ENCODE results near the gene YOD1. TPM values are rescaled to one million over a fixed set of nuclear protein-coding genes. Genes with fewer than 3 reads are reported as not detected.

YOD1 gene
- total RNA-seq, 3 donors from 2014 or later: 5.8 to 7.8 (median 7.8) TPM

GRCh38 chr1:207077012-207077411 is 26.0 kb upstream of the YOD1 start:
- intact Hi-C loops (cut with DNase I, micrococcal nuclease): no loop called here
- TF ChIP-seq, protein P1, sequence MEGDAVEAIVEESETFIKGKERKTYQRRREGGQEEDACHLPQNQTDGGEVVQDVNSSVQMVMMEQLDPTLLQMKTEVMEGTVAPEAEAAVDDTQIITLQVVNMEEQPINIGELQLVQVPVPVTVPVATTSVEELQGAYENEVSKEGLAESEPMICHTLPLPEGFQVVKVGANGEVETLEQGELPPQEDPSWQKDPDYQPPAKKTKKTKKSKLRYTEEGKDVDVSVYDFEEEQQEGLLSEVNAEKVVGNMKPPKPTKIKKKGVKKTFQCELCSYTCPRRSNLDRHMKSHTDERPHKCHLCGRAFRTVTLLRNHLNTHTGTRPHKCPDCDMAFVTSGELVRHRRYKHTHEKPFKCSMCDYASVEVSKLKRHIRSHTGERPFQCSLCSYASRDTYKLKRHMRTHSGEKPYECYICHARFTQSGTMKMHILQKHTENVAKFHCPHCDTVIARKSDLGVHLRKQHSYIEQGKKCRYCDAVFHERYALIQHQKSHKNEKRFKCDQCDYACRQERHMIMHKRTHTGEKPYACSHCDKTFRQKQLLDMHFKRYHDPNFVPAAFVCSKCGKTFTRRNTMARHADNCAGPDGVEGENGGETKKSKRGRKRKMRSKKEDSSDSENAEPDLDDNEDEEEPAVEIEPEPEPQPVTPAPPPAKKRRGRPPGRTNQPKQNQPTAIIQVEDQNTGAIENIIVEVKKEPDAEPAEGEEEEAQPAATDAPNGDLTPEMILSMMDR (IDR thresholded peaks at IDR 0.05): no peak
- peaks cover 5% of the 10 kb centered on the region for H3K4me1 ChIP-seq (ENCODE audit: low read depth)
- H3K9me3 ChIP-seq: no peaks in the 10 kb centered on the region
- no peak for ATAC-seq
- H3K4me3 ChIP-seq: no peak overlapping the region
- no peak for DNase-seq
- no peaks in the 10 kb centered on the region for H3K36me3 ChIP-seq (ENCODE audit: low read depth)

GRCh38 chr1:207076181-207076955 is 25.4 kb upstream of the YOD1 start:
- ATAC-seq (no peak), DNase-seq (no peak)
- intact Hi-C loops (cut with DNase I, micrococcal nuclease): no loop called here
- TF ChIP-seq, protein P1 (IDR thresholded peaks at IDR 0.05): no peak
- Histone ChIP-seq H3K4me1 (ENCODE audit: low read depth) (peaks cover 5% of the 10 kb centered on the region), H3K4me3 (no peak overlapping the region), H3K9me3 (no peaks in the 10 kb centered on the region), H3K36me3 (ENCODE audit: low read depth) (no peaks in the 10 kb centered on the region)

DNA sequence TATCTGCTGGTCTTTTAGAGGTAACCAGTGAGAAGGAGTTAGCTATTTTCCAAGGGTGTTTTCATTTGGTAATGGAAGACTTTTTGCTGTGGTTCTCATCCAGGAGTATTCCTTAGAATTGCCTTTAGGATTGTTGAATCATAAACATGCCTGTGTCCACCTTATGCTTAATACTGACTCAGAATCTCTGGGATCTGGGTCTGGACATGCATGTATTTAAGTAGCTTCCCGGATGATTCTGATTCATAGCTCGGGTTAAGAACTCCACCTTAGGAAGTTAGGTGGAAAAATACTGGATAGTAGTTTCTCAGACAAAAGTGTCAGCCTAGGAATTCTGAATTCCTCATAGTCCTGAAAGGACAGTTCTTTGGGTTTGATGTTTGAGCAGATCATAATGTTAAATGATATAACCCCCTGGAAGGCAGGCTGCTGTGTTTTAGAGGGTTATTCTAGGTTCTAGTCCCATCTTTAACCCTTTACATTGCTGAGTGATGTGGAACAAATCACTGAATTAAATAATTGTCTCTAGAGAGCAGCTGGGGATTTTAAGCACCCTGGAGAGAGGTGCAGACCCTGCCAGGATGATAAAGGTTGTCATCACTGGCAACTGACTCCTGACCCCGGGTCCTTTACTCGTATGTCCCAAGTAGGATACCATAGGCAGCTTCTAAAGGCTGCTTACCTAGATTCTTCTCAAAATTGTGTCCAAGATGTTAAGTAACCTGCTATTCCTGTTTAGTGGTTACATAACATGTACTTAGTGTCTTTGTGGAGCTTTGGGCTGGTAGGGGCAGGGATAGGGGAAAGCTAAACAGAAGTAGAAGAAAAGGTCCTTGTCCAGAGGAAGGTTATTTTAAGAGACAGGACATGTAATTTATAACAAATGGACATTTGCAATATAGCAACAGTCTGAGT is 23.2 kb upstream of the YOD1 start:
- intact Hi-C loops (cut with DNase I, micrococcal nuclease): no loop called here
- Histone ChIP-seq H3K9me3 (no peaks in the 10 kb centered on the region), H3K4me3 (no peak overlapping the region), H3K4me1 (ENCODE audit: low read depth) (peaks cover 6% of the 10 kb centered on the region), H3K36me3 (ENCODE audit: low read depth) (peaks cover 12% of the 10 kb centered on the region)
- TF ChIP-seq, protein P1 (IDR thresholded peaks at IDR 0.05): no peak
- ATAC-seq: no peak
- DNase-seq: no peak

DNA sequence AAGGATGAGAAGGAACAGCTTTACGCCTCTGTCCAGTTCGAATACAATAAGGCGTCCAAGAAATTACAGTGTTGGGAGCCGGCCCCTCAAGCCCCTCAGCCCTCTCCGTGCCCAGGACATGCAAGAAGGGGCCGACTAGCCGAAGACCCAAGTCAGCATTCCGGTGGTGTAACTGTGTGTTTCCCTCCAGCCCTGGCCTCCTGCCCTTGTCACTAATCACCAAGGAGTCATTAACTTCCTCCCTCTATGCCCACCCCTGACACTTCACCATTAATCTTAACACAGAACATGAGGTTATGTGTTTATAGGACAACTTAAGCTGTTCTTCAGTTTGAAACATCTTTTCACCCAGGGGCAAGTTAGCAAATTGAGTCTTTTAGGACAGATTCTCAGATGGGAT is 21.2 kb upstream of the YOD1 start:
- H3K9me3 ChIP-seq: no peaks in the 10 kb centered on the region
- H3K36me3 ChIP-seq (ENCODE audit: low read depth): peaks cover 12% of the 10 kb centered on the region
- ATAC-seq (no peak), DNase-seq (no peak)
- peaks cover 16% of the 10 kb centered on the region for H3K4me1 ChIP-seq (ENCODE audit: low read depth)
- TF ChIP-seq, protein P1 (IDR thresholded peaks at IDR 0.05): no peak
- H3K4me3 ChIP-seq: no peak overlapping the region
- intact Hi-C loops (cut with DNase I, micrococcal nuclease): no loop called here

GRCh38 chr1:207071426-207071825 is 20.4 kb upstream of the YOD1 start:
- H3K4me1 ChIP-seq (ENCODE audit: low read depth): peaks cover 21% of the 10 kb centered on the region
- TF ChIP-seq, protein P1 (IDR thresholded peaks at IDR 0.05): no peak
- no peak overlapping the region for H3K4me3 ChIP-seq
- H3K36me3 ChIP-seq (ENCODE audit: low read depth): peaks cover 12% of the 10 kb centered on the region
- ATAC-seq (no peak), DNase-seq (no peak)
- no peaks in the 10 kb centered on the region for H3K9me3 ChIP-seq
- intact Hi-C loops (cut with DNase I, micrococcal nuclease): no loop called here

All from mucosa of descending colon (tissue), 3 donors.